K562 (cell line): ENCODE measurements around the gene NKD1. TPM values are rescaled to one million over a fixed set of nuclear protein-coding genes. Genes with fewer than 3 reads are reported as not detected.
A peak's percentile ranks its signal among the peaks of the same experiment; 100 is the strongest.

Experiments used
- ATAC-seq: fragments of 200-7000 bp; cut with Tn5 transposase; 3 replicates; pipeline ENCODE4 v1.9.1; 2020; ENCODE audit warnings: moderate library complexity
- BruUV-seq: library from RNA; stranded (reverse); fragments of 400-500 nt; replicated peaks from 2 replicates; lab custom pipeline; 2021; lab: Mats Ljungman, UMichigan
- CTCF ChIA-PET: fragments of 300-600 bp; formaldehyde crosslinking; extraction: SDS; loops from one replicate; lab custom pipeline; 2021; ENCODE audit warnings: low intra/inter-chr PET ratio; lab: Yijun Ruan, JAX
- POLR2A ChIA-PET: fragments of 300-600, 350-650 bp; sonication (Branson Sonifier 250); formaldehyde crosslinking; extraction: SDS; loops from one replicate; lab custom pipeline; 2021; ENCODE audit warnings: antibody characterized with exemption, inconsistent platforms; lab: Yijun Ruan, JAX
- DNase-seq, 4 experiments: peaks; one replicate each; pipeline versions ENCODE4 v3.0.0 to v3.0.0-alpha.2; 2011 to 2018; ENCODE audit warnings: low spot score in 3 of 4, mixed read lengths in 3 of 4; ENCODE audit errors: extremely low read depth in 1 of 4
- FAIRE-seq: peaks from 2 replicates; lab custom pipeline; 2011; peaks lifted over from hg19 to GRCh38; lab: Jason Lieb, UNC
- H2AFZ ChIP-seq: 2 replicates; pipeline ENCODE4 v1.6.0; 2011; ENCODE audit warnings: low read depth, low read length, control low read depth, inconsistent platforms
- H3K27ac ChIP-seq: fragments of 200-600 bp; 3 replicates; pipeline ENCODE4 v1.8.0; 2011; ENCODE audit warnings: low read depth, mild to moderate bottlenecking, control low read depth, inconsistent platforms, low read length, moderate library complexity, mixed read lengths; ENCODE audit errors: extremely low read depth
- H3K27me3 ChIP-seq, 2 experiments: fragments of 300-600 bp in 1 of 2; 2 replicates in 1 of 2; 3 replicates in 1 of 2; pipeline versions ENCODE4 v1.6.0 to v1.8.0; 2011; ENCODE audit warnings: inconsistent platforms in 2 of 2, low read length in 2 of 2, mild to moderate bottlenecking in 1 of 2, mixed read lengths in 1 of 2, moderate library complexity in 1 of 2; ENCODE audit not compliant: control insufficient read depth in 2 of 2, insufficient read depth in 2 of 2
- H3K36me3 ChIP-seq: fragments of 300-600 bp; 3 replicates; pipeline ENCODE4 v1.8.0; 2011; ENCODE audit warnings: mild to moderate bottlenecking, low read length, inconsistent platforms; ENCODE audit not compliant: control insufficient read depth, insufficient read depth
- H3K4me1 ChIP-seq, 2 experiments: fragments of 200-600 bp in 1 of 2; replicated peaks in 1 of 2; 2 replicates in 1 of 2; 3 replicates in 1 of 2; pipeline versions ENCODE4 v1.5.1 to v1.8.0; 2011; ENCODE audit warnings: inconsistent platforms in 2 of 2, low read length in 2 of 2, mild to moderate bottlenecking in 1 of 2, mixed read lengths in 1 of 2, moderate library complexity in 1 of 2; ENCODE audit not compliant: control insufficient read depth in 2 of 2, insufficient read depth in 2 of 2
- H3K4me2 ChIP-seq: 2 replicates; pipeline ENCODE4 v1.6.1; 2011; ENCODE audit warnings: low read length, control low read depth, inconsistent platforms, mixed read lengths; ENCODE audit not compliant: insufficient read depth
- H3K4me3 ChIP-seq: fragments of 200-600 bp; sonication (generic), shearing (Covaris generic); 2 replicates; pipeline ENCODE4 v1.5.1; 2016; ENCODE audit warnings: control low read depth, inconsistent platforms
- H3K79me2 ChIP-seq: fragments of 200-600 bp; 3 replicates; pipeline ENCODE4 v1.8.0; 2011; ENCODE audit warnings: low read length, inconsistent platforms; ENCODE audit not compliant: control insufficient read depth, insufficient read depth
- H3K9ac ChIP-seq, 2 experiments: 2 replicates each; pipeline versions ENCODE4 v1.6.0 to v1.6.1; 2011; ENCODE audit warnings: low read depth in 2 of 2, low read length in 2 of 2, control low read depth in 1 of 2, inconsistent platforms in 1 of 2, mild to moderate bottlenecking in 1 of 2, mixed read lengths in 1 of 2; ENCODE audit not compliant: insufficient read depth in 1 of 2
- H3K9me1 ChIP-seq: one replicate; pipeline ENCODE4 v1.6.0; 2011; ENCODE audit warnings: inconsistent platforms, mild to moderate bottlenecking, low read length, moderate library complexity; ENCODE audit not compliant: control insufficient read depth, insufficient read depth
- H3K9me3 ChIP-seq: replicated peaks from 2 replicates; pipeline ENCODE4 v1.5.1; 2011; ENCODE audit warnings: low read depth, low read length, inconsistent platforms; ENCODE audit not compliant: control insufficient read depth, insufficient read depth
- H4K20me1 ChIP-seq: replicated peaks from 2 replicates; pipeline ENCODE4 v1.6.1; 2011; ENCODE audit warnings: low read length, inconsistent platforms, mixed read lengths; ENCODE audit not compliant: control insufficient read depth, insufficient read depth
- BCL6 ChIP-seq: fragments of 250-450 bp; sonication (Bioruptor Pico); IDR thresholded peaks from 2 replicates; pipeline ENCODE4 v1.4.0; 2020
- WHSC1 ChIP-seq: IDR thresholded peaks from one replicate; pipeline ENCODE4 v1.6.1; 2012; ENCODE audit warnings: low read length, control low read depth, inconsistent platforms
- ZBED1 ChIP-seq: IDR thresholded peaks from 2 replicates; pipeline ENCODE4 v1.6.1; 2014
- ZNF146 ChIP-seq: IDR thresholded peaks from one replicate; pipeline ENCODE4 v1.6.1; 2018; ENCODE audit warnings: missing compliant biosample characterization; ENCODE audit not compliant: unreplicated experiment
- ZNF707 ChIP-seq: fragments of 250-450 bp; sonication (Bioruptor Pico); conservative IDR thresholded peaks from 2 replicates; pipeline ENCODE4 v1.8.0; 2022; ENCODE audit warnings: inconsistent platforms, mild to moderate bottlenecking, moderate library complexity
- in situ Hi-C: fragments of 300-500 bp; cut with MboI; formaldehyde crosslinking; loops from 4 replicates; pipeline ENCODE4 v1.15.0; 2018; ENCODE audit warnings: inconsistent platforms, mixed read lengths
- intact Hi-C: fragments of 100-400 bp; cut with micrococcal nuclease; formaldehyde crosslinking; loops from 2 replicates; pipeline ENCODE4 v1.14.2; 2022
- polyA plus RNA-seq, 8 experiments: library from polyadenylated mRNA; depleted of rRNA in 4 of 8; stranded (reverse) in 5 of 8; unstranded in 3 of 8; fragments of >200 nt; fragmentation: Nextera tagmentation in 2 of 8; fragmentation: Illumina TruSeq in 1 of 8; extraction: Ambion mirVana in 2 of 8; extraction: Trizol in 1 of 8; gene quantifications; 2 replicates each; pipeline versions ENCODE4 v1.2.1 to v1.2.3, GENCODE V29; 2011 to 2014; ENCODE audit warnings: inconsistent platforms in 1 of 8, missing spikeins in 1 of 8
- total RNA-seq, 7 experiments: library from RNA; depleted of rRNA in 6 of 7; stranded (reverse); fragments of >200 nt in 6 of 7; fragmentation: Illumina TruSeq in 2 of 7; extraction: Trizol in 2 of 7; gene quantifications; 2 replicates each; pipeline versions ENCODE4 v1.2.1 to v1.2.3, GENCODE V29; 2011 to 2021; ENCODE audit warnings: low replicate concordance in 1 of 7
- TF ChIP-seq, protein P1 (sequence below): sonication (generic); formaldehyde crosslinking; IDR thresholded peaks from 2 replicates; pipeline ENCODE4 v1.8.0; 2022; ENCODE audit warnings: mild to moderate bottlenecking, missing genetic modification reagents, borderline replicate concordance
- TF ChIP-seq, protein P2 (sequence below): fragments of 450-650 bp; IDR thresholded peaks from 2 replicates; pipeline ENCODE4 v1.6.1; 2017; ENCODE audit warnings: antibody characterized with exemption, mild to moderate bottlenecking

The NKD1 gene
- total and polyA plus RNA-seq, 9 of the 15 experiments (the other 6 are each of a cell fraction or from before 2014, with no cell fraction given): under 0.01 to 0.24 (median 0.04) TPM; not detected in 2

DNA sequence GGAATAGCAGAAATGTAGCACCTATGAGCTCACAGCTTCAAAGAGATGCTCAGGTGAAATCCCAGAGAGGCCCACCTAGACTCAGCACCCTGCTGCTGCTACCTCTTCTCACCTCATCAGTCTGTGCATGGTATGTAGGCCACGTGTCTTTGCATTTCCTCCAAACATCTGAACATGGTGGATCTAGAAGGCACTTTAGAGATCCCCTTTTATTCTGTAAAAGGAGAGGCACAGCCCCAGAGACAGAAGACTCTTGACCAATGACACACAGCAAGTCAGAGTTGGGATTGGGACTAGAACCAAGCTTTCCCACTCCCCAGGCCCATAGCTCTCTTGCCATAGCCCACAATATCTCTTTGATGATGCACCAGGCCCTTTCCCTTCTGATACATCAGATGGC lies 19.4 kb upstream of the NKD1 start (continued):
- TF ChIP-seq ZBED1 (no peak), WHSC1 (no peak), ZNF146 (CRISPR knock-in tag) (no peak)
- TF ChIP-seq, protein P1, sequence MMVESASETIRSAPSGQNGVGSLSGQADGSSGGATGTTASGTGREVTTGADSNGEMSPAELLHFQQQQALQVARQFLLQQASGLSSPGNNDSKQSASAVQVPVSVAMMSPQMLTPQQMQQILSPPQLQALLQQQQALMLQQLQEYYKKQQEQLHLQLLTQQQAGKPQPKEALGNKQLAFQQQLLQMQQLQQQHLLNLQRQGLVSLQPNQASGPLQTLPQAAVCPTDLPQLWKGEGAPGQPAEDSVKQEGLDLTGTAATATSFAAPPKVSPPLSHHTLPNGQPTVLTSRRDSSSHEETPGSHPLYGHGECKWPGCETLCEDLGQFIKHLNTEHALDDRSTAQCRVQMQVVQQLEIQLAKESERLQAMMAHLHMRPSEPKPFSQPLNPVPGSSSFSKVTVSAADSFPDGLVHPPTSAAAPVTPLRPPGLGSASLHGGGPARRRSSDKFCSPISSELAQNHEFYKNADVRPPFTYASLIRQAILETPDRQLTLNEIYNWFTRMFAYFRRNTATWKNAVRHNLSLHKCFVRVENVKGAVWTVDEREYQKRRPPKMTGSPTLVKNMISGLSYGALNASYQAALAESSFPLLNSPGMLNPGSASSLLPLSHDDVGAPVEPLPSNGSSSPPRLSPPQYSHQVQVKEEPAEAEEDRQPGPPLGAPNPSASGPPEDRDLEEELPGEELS (CRISPR knock-in tag): no peak
- TF ChIP-seq, all 486 proteins: peak for 0

DNA sequence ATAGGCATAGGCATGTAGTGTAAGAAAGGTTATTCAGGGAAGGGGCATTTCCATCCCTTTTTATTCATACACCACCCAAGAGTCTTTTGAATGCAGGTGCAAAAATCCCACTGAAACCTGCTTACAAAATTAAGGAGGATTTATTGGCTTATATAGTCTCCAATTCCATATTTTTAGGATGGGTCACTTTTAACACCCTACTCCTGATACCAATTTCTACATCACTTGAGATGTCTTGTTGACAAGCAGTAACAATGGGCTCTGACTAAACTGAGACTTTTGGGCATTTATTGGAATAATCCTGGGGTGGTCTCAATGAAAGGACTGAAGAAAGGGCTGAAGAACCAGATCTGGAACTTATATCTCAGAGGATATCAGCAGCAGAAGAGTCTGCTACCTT lies 18.9 kb upstream of the NKD1 start:
- Histone ChIP-seq H3K4me1 (no peaks in the 10 kb centered on the region; a peak in 1 of 5 replicates), H3K36me3 (no peaks in the 10 kb centered on the region), H3K27me3 (no peaks in the 10 kb centered on the region), H3K27ac (no peak overlapping the region), H2AFZ (no peak overlapping the region), H3K9me1 (no peaks in the 10 kb centered on the region), H4K20me1 (no peaks in the 10 kb centered on the region), H3K9me3 (no peaks in the 10 kb centered on the region), H3K4me3 (no peak overlapping the region), H3K4me2 (no peak overlapping the region), H3K79me2 (no peaks in the 10 kb centered on the region), H3K9ac (no peak overlapping the region)
- TF ChIP-seq BCL6 (CRISPR knock-in tag) (no peak), ZNF707 (CRISPR knock-in tag) (peak; percentile 80)
- TF ChIP-seq, protein P2, sequence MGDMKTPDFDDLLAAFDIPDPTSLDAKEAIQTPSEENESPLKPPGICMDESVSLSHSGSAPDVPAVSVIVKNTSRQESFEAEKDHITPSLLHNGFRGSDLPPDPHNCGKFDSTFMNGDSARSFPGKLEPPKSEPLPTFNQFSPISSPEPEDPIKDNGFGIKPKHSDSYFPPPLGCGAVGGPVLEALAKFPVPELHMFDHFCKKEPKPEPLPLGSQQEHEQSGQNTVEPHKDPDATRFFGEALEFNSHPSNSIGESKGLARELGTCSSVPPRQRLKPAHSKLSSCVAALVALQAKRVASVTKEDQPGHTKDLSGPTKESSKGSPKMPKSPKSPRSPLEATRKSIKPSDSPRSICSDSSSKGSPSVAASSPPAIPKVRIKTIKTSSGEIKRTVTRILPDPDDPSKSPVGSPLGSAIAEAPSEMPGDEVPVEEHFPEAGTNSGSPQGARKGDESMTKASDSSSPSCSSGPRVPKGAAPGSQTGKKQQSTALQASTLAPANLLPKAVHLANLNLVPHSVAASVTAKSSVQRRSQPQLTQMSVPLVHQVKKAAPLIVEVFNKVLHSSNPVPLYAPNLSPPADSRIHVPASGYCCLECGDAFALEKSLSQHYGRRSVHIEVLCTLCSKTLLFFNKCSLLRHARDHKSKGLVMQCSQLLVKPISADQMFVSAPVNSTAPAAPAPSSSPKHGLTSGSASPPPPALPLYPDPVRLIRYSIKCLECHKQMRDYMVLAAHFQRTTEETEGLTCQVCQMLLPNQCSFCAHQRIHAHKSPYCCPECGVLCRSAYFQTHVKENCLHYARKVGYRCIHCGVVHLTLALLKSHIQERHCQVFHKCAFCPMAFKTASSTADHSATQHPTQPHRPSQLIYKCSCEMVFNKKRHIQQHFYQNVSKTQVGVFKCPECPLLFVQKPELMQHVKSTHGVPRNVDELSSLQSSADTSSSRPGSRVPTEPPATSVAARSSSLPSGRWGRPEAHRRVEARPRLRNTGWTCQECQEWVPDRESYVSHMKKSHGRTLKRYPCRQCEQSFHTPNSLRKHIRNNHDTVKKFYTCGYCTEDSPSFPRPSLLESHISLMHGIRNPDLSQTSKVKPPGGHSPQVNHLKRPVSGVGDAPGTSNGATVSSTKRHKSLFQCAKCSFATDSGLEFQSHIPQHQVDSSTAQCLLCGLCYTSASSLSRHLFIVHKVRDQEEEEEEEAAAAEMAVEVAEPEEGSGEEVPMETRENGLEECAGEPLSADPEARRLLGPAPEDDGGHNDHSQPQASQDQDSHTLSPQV: no peak
- in situ Hi-C loops (no loop called here), intact Hi-C loops (no loop called here)
- BruUV-seq: no TSS peak
- ChIA-PET POLR2A (interaction anchor here (0.6 kb wide), 1 partner anchor 54 kb away, joined by 4 read pairs; no protein-coding TSS in a partner anchor), CTCF (no interaction called here)
- FAIRE-seq: no peak
- no peak for DNase-seq
- ATAC-seq: no peak
